ENCODE data around the gene OSBPL5.

Gene OSBPL5

GRCh38 chr11:3193373-3194015, 28.4 kb upstream of the OSBPL5 start:
- POLR2A ChIA-PET (ENCODE audit: low non-redundant PET), result no interaction called here
- no peak for TF ChIP-seq CTCF (conservative IDR thresholded peaks at IDR 0.05; ENCODE audit: low read depth)
- DNase-seq (ENCODE audit: low spot score), result no peak
- CTCF ChIA-PET, result interaction anchor here (0.5 kb wide), 1 partner anchor 387 kb away, joined by 3 read pairs; no protein-coding TSS in a partner anchor
- no peak overlapping the region for H3K27ac ChIP-seq

DNA sequence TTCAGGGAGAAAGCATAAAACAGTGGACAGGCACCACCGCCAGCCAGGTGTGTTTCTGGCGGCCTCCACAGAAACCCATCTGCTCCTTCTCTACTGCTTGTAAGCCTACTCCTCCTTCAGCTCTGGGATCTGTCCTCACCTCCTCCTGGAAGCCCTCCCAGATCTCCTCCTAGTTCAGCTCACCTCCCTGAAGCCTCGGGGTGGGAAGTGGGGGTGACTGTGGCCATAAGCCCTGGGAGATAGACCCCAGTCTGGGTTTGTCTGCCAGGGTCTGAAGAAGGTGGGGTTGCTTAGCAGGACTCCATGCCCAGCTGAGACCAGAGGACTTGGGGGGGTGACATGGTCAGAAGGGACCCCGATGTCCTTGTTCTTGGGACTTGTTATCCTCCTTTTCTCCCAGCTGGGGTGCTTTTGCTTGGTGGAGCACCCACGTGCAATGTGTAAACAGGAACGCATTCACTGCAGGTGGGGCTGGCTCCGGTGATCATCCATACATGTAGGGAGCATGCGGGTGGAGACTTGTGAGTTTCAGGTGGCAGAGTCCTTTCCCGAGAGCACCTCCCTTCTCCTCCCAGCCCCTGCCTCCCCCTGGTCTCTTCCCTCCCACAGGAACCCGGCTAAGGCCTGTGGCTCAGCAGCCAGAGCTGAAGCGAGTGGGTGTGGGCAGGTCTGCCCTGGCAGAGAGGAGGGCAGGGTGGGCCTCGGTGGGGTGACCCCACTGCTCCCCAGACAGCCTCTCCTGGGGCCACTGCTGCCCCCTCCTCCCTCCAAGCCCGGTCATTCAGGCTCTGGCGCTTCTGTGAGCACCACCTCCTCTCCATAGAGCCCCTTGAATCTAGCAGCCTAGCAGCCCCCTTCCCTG, 27.6 kb upstream of the OSBPL5 start:
- ChIA-PET POLR2A (ENCODE audit: low non-redundant PET) (no interaction called here), CTCF (interaction anchor here (0.5 kb wide), 1 partner anchor 388 kb away, joined by 3 read pairs; no protein-coding TSS in a partner anchor)
- no peak for DNase-seq (ENCODE audit: low spot score)
- no peak for TF ChIP-seq CTCF (conservative IDR thresholded peaks at IDR 0.05; ENCODE audit: low read depth)
- no peak overlapping the region for H3K27ac ChIP-seq

- H3K27ac ChIP-seq, result no peak overlapping the region
- no peak for DNase-seq (ENCODE audit: low spot score)
- CTCF ChIA-PET, result interaction anchor here (0.7 kb wide), 1 partner anchor 187 kb away, joined by 3 read pairs; the partner anchor contains the start of gene ZNF195
- no peak for TF ChIP-seq CTCF (conservative IDR thresholded peaks at IDR 0.05; ENCODE audit: low read depth)
- POLR2A ChIA-PET (ENCODE audit: low non-redundant PET), result interaction anchor here (0.6 kb wide), 1 partner anchor 8 kb away, joined by 3 read pairs; no protein-coding TSS in a partner anchor
Observed at GRCh38 chr11:3191586-3192324, 26.6 kb upstream of the OSBPL5 start.

- no peak for TF ChIP-seq CTCF (conservative IDR thresholded peaks at IDR 0.05; ENCODE audit: low read depth)
- ChIA-PET CTCF (interaction anchor here (0.5 kb wide), 1 partner anchor 692 kb away, joined by 3 read pairs; no protein-coding TSS in a partner anchor), POLR2A (ENCODE audit: low non-redundant PET) (no interaction called here)
- H3K27ac ChIP-seq, result no peak overlapping the region
- DNase-seq (ENCODE audit: low spot score), result no peak
Observed at GRCh38 chr11:3190600-3190999, 25.5 kb upstream of the OSBPL5 start.

GRCh38 chr11:3189886-3190583, 24.9 kb upstream of the OSBPL5 start:
- ChIA-PET POLR2A (ENCODE audit: low non-redundant PET) (no interaction called here), CTCF (interaction anchor here (0.5 to 0.6 kb wide), 2 partner anchors 389 to 692 kb away, joined by 3 to 4 read pairs; no protein-coding TSS in a partner anchor)
- no peak overlapping the region for H3K27ac ChIP-seq
- DNase-seq (ENCODE audit: low spot score), result no peak
- TF ChIP-seq CTCF (conservative IDR thresholded peaks at IDR 0.05; ENCODE audit: low read depth), result no peak

Measured in RWPE1 (cell line).